ENCODE results near the gene EFNA5. TPM values are rescaled to one million over a fixed set of nuclear protein-coding genes. Genes with fewer than 3 reads are reported as not detected.

The EFNA5 gene
- total and polyA plus RNA-seq, 2 of the 13 experiments (the other 11 are each of a cell fraction or from before 2014, with no cell fraction given) = not detected

- H4K20me1 ChIP-seq (ENCODE audit: insufficient read depth, low read length) = no peaks in the 10 kb centered on the region
- DNase-seq (ENCODE audit: low spot score) (no peak), ATAC-seq (no peak), FAIRE-seq (no peak)
- intact Hi-C loops (cut with micrococcal nuclease; ENCODE audit: unreplicated experiment) (no loop called here), in situ Hi-C loops (cut with HindIII; ENCODE audit: extremely low pct_ligation_motif_present, low pct_unique_long_range_greater_than_20kb) (no loop called here)
- H3K79me2 ChIP-seq (ENCODE audit: insufficient read depth, low read length) = no peaks in the 10 kb centered on the region
- no peak overlapping the region for H3K27ac ChIP-seq (ENCODE audit: extremely low read length, insufficient read depth, low read length)
- POLR2A ChIA-PET = no interaction called here
- H3K9ac ChIP-seq (ENCODE audit: insufficient read depth, low read depth, low read length) = no peak overlapping the region
- no TSS peak for BruUV-seq (replicated peaks)
- H3K27me3 ChIP-seq (ENCODE audit: control insufficient read depth in 1 of 2, insufficient read depth in 2 of 2, low read length in 2 of 2) = no peaks in the 10 kb centered on the region
- no peak overlapping the region for H3K4me2 ChIP-seq (ENCODE audit: low read depth, low read length)
- no peaks in the 10 kb centered on the region for H3K9me3 ChIP-seq (ENCODE audit: low read length)
- no peaks in the 10 kb centered on the region for H3K36me3 ChIP-seq (replicated peaks in 1 of 2; ENCODE audit: control insufficient read depth in 1 of 2, insufficient read depth in 2 of 2, low read length in 2 of 2)
- no peak overlapping the region for H2AFZ ChIP-seq (ENCODE audit: low read length)
- CTCF ChIA-PET (ENCODE audit: low intra/inter-chr PET ratio, low total read pairs) = no interaction called here
- no peak overlapping the region for H3K4me3 ChIP-seq (replicated peaks in 1 of 3; ENCODE audit: insufficient read depth in 1 of 3, low read depth in 2 of 3, low read length in 3 of 3)
- 17% methylated on average over 6 of the region's 6 CpGs for WGBS (ENCODE audit: low lambda C conversion rate)
- H3K4me1 ChIP-seq (ENCODE audit: insufficient read depth, low read length) = no peaks in the 10 kb centered on the region
- TF ChIP-seq ZNF816 (CRISPR knock-in tag; IDR thresholded peaks at IDR 0.05; ENCODE audit: borderline replicate concordance) = no peak
- TF ChIP-seq ZNF407 (CRISPR knock-in tag; IDR thresholded peaks at IDR 0.05; ENCODE audit: not compliant biosample characterization) = no peak
- no peak for TF ChIP-seq DNMT3B (CRISPR knock-in tag; conservative IDR thresholded peaks at IDR 0.05)
- no peak for TF ChIP-seq REL (CRISPR knock-in tag; conservative IDR thresholded peaks at IDR 0.05)
- no peak for TF ChIP-seq SMAD1 (CRISPR knock-in tag; IDR thresholded peaks at IDR 0.05; ENCODE audit: borderline replicate concordance, low read depth)
- no peak for TF ChIP-seq ETV6 (CRISPR knock-in tag; conservative IDR thresholded peaks at IDR 0.05)
- no peak for TF ChIP-seq ZNF230 (CRISPR knock-in tag; IDR thresholded peaks at IDR 0.05)
- TF ChIP-seq ELF4 (CRISPR knock-in tag; IDR thresholded peaks at IDR 0.05; ENCODE audit: borderline replicate concordance) = no peak
- no peak for TF ChIP-seq ZNF326 (CRISPR knock-in tag; IDR thresholded peaks at IDR 0.05; ENCODE audit: borderline replicate concordance)
- TF ChIP-seq ETS1 (CRISPR knock-in tag; IDR thresholded peaks at IDR 0.05) = no peak
- no peak for TF ChIP-seq LRRFIP1 (CRISPR knock-in tag; conservative IDR thresholded peaks at IDR 0.05)
These were observed 311.5 kb downstream of the EFNA5 start for GRCh38 chr5:107359033-107359915.

Data from HepG2 (cell line).